ENCODE data around the gene FANCI. TPM values are rescaled to one million over a fixed set of nuclear protein-coding genes. Genes with fewer than 3 reads are reported as not detected.
A peak's percentile ranks its signal among the peaks of the same experiment; 100 is the strongest.
"Not testable (repeated sequence)": the region's sequence is repeated elsewhere in the genome, so short reads cannot be mapped to it uniquely, and the experiment has no call there.

FANCI gene
- total RNA-seq, 4 donors from 2014 or later, result 0.67 to 1.8 (median 1.5) TPM

DNA sequence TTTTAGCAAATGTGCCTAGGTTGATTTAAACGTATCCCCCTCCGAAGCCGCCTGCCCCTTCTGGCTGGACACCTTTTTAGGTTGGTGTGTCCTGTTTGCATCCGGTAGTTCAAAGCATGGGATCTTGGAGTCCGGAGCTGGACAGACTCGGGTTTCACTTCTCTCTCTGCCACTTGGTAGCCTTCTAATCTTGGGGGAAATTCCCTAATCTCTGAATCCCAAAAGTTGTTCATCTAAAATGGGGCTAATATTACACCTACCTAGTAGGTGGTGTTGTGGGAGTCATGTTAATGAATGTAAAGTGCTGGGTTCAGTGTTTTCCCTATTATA is 760 bp downstream of the FANCI start:
- TF ChIP-seq POLR2A (IDR thresholded peaks at IDR 0.05), result no peak
- TF ChIP-seq, protein P1, sequence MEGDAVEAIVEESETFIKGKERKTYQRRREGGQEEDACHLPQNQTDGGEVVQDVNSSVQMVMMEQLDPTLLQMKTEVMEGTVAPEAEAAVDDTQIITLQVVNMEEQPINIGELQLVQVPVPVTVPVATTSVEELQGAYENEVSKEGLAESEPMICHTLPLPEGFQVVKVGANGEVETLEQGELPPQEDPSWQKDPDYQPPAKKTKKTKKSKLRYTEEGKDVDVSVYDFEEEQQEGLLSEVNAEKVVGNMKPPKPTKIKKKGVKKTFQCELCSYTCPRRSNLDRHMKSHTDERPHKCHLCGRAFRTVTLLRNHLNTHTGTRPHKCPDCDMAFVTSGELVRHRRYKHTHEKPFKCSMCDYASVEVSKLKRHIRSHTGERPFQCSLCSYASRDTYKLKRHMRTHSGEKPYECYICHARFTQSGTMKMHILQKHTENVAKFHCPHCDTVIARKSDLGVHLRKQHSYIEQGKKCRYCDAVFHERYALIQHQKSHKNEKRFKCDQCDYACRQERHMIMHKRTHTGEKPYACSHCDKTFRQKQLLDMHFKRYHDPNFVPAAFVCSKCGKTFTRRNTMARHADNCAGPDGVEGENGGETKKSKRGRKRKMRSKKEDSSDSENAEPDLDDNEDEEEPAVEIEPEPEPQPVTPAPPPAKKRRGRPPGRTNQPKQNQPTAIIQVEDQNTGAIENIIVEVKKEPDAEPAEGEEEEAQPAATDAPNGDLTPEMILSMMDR (IDR thresholded peaks at IDR 0.05), result no peak
- Histone ChIP-seq H3K4me1 (peaks cover 8% of the 10 kb centered on the region in 2 donors), H3K9me3 (no peaks in the 10 kb centered on the region), H3K27me3 (no peaks in the 10 kb centered on the region), H3K27ac (no peak overlapping the region), H3K4me3 (replicated peaks in 1 of 3) (peak overlapping the region in 2 of 3 donors; percentile 44 to 61), H3K36me3 (no peaks in the 10 kb centered on the region)
- no peak for DNase-seq
- intact Hi-C loops (cut with DNase I), result loop anchor here (10.0 kb wide), 1 partner anchor 350 kb away; the partner anchor contains the start of gene HAPLN3
- 0 to 2% methylated on average over 5 to 6 of the region's 6 CpGs for WGBS, 2 donors

DNA sequence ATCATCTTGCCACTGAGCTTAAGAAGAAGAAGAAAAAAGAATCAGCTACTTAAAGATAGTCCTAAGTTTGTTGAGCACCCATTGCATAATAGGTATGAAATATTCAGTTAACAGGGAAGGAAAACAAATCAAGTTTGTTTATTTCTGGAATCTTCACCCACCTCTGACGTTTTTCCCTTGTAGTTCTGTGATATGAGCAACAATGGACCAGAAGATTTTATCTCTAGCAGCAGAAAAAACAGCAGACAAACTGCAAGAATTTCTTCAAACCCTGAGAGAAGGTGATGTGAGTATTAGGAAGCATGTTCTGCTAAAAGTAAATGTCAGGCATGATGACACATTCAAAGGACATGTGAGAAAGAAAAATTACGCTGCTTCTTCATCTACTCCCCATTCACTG is 3.7 kb downstream of the FANCI start:
- H3K4me3 ChIP-seq (replicated peaks in 1 of 3), result no peak overlapping the region
- TF ChIP-seq POLR2A (IDR thresholded peaks at IDR 0.05), result no peak
- TF ChIP-seq, protein P1 (IDR thresholded peaks at IDR 0.05), result no peak
- H3K4me1 ChIP-seq, result peaks cover 8% of the 10 kb centered on the region in 2 donors
- no peak overlapping the region for H3K27ac ChIP-seq
- H3K27me3 ChIP-seq, result no peaks in the 10 kb centered on the region
- H3K36me3 ChIP-seq, result no peaks in the 10 kb centered on the region
- H3K9me3 ChIP-seq, result no peaks in the 10 kb centered on the region
- DNase-seq, result no peak
- WGBS, 2 donors, result 71 to 78% methylated on average over 2 of the region's 2 CpGs
- intact Hi-C loops (cut with DNase I), result loop anchor here (10.0 kb wide), 1 partner anchor 353 kb away; the partner anchor contains the start of gene HAPLN3

DNA sequence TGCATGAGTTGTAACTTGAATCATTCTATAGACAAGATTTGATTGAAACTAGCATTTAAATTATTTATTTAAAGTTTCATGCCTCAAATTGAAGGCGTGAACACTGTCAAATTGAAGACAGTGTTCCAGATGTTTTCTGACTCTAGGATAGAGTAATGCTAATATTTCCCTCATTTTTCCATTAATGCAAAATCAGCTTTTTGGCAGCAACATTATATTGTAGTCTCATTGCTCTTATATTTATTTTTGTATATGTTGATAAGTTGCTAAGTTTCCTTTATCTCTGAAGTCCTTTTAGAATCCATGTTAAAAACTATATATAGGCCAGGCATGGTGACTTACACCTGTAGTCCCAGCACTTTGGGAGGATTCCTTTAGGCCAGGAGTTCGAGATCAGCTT is 4.8 kb downstream of the FANCI start:
- Histone ChIP-seq H3K36me3 (no peaks in the 10 kb centered on the region), H3K4me1 (peaks cover 4 to 8% of the 10 kb centered on the region in 2 donors), H3K9me3 (no peaks in the 10 kb centered on the region), H3K27me3 (no peaks in the 10 kb centered on the region), H3K27ac (no peak overlapping the region), H3K4me3 (replicated peaks in 1 of 3) (no peak overlapping the region)
- no peak for TF ChIP-seq POLR2A (IDR thresholded peaks at IDR 0.05)
- TF ChIP-seq, protein P1 (IDR thresholded peaks at IDR 0.05), result no peak
- intact Hi-C loops (cut with DNase I), result loop anchor here (10.0 kb wide), 1 partner anchor 354 kb away; the partner anchor contains the start of gene HAPLN3
- 96 to 97% methylated on average over 2 of the region's 2 CpGs for WGBS, 2 donors
- no peak for DNase-seq

DNA sequence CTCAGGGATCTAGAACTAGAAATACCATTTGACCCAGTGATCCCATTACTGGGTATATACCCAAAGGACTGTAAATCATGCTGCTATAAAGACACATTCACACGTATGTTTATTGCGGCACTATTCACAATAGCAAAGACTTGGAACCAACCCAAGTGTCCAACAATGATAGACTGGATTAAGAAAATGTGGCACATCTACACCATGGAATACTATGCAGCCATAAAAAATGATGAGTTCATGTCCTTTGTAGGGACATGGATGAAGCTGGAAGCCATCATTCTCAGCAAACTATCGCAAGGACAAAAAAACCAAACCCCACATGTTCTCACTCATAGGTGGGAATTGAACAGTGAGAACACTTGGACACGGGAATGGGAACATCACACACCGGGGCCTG is 6.4 kb downstream of the FANCI start:
- H3K27me3 ChIP-seq; H3K36me3 ChIP-seq; H3K4me1 ChIP-seq; H3K9me3 ChIP-seq; H3K4me3 ChIP-seq (replicated peaks in 1 of 3); intact Hi-C loops (cut with DNase I); DNase-seq; H3K27ac ChIP-seq: not testable (repeated sequence)
- WGBS, 2 donors, result 92 to 95% methylated on average over 5 of the region's 5 CpGs

DNA sequence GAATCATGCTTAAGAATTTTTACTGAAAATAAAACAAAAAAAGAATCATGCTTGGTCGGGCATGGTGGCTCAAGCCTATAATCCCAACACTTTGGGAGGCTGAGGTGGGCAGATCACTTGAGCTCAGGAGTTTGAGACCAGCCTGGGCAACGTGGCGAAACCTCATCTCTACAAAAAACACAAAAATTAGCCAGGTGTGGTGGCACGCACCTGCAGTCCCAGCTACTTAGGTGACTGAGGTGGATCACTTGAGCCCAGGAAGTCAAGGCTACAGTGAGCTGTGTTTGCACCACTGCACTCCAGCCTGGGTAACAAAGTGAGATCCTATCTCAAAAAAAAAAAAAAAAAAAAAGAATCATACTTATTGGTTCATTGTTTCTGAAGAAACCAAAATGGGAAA is 33.5 kb downstream of the FANCI start:
- peak; percentile 53 to 61 for DNase-seq
- H3K27ac ChIP-seq; intact Hi-C loops (cut with DNase I); H3K36me3 ChIP-seq; H3K4me3 ChIP-seq (replicated peaks in 1 of 3); H3K27me3 ChIP-seq; H3K9me3 ChIP-seq; H3K4me1 ChIP-seq: not testable (repeated sequence)
- 47 to 55% methylated on average over 4 of the region's 4 CpGs for WGBS, 2 donors

DNA sequence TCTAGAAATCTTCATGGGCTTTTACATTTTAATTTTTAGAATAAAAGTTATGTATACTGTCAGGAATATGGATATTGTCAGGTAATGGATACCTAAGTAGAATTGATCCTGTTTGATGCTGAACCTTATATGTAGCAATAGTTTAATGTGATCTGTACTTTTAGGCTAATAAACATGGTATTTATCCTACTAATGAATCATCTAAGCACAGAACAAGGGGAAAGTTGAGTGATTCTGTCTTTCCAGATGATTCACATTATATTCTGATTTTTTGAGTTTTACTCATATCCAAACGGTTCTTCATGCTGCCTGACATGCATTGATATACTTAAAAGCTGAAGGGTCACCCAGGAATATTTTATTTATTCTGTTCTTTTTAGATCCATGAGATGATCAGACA is 34.5 kb downstream of the FANCI start:
- intact Hi-C loops (cut with DNase I), result no loop called here
- Histone ChIP-seq H3K27ac (no peak overlapping the region), H3K36me3 (no peaks in the 10 kb centered on the region), H3K9me3 (no peaks in the 10 kb centered on the region), H3K27me3 (no peaks in the 10 kb centered on the region), H3K4me1 (no peaks in the 10 kb centered on the region), H3K4me3 (replicated peaks in 1 of 3) (no peak overlapping the region)
- DNase-seq, result no peak
- TF ChIP-seq POLR2A (IDR thresholded peaks at IDR 0.05), result no peak
- TF ChIP-seq, protein P1 (IDR thresholded peaks at IDR 0.05), result no peak
- 90 to 95% methylated on average over 1 of the region's 1 CpG for WGBS, 2 donors
